Measurements from ENCODE around the gene TMEM140.
"Not testable (repeated sequence)": the region's sequence is repeated elsewhere in the genome, so short reads cannot be mapped to it uniquely, and the experiment has no call there.

Gene TMEM140

GRCh38 chr7:135169141-135169963 is 21.5 kb downstream of the TMEM140 start:
- peak overlapping the region; percentile 97 for H3K27ac ChIP-seq
- peak; percentile 56 for TF ChIP-seq CTCF (conservative IDR thresholded peaks at IDR 0.05)

GRCh38 chr7:135169964-135170273 is 22.0 kb downstream of the TMEM140 start:
- H3K27ac ChIP-seq, result peak overlapping the region; percentile 97
- no peak for TF ChIP-seq CTCF (conservative IDR thresholded peaks at IDR 0.05)

GRCh38 chr7:135170274-135170997 is 22.6 kb downstream of the TMEM140 start, which contains the start of gene CYREN:
Gene CYREN (minus strand): TSS chr7:135170707. CDS start chr7:135168922, 1,785 bp downstream.
- peak; percentile 93 for TF ChIP-seq CTCF (conservative IDR thresholded peaks at IDR 0.05)
- peak within 1 kb of the TSS; percentile 97 for H3K27ac ChIP-seq

GRCh38 chr7:135170998-135171481 is 23.2 kb downstream of the TMEM140 start:
- TF ChIP-seq CTCF (conservative IDR thresholded peaks at IDR 0.05), result peak; percentile 54
- H3K27ac ChIP-seq, result peak overlapping the region; percentile 97

GRCh38 chr7:135171581-135172291 is 23.9 kb downstream of the TMEM140 start:
- H3K27ac ChIP-seq, result peak overlapping the region; percentile 97; the same call in 1 of the 2 replicates

GRCh38 chr7:135173916-135174315 is 26.0 kb downstream of the TMEM140 start:
- H3K27ac ChIP-seq, result not testable (repeated sequence)

GRCh38 chr7:135174941-135175340 is 27.1 kb downstream of the TMEM140 start:
- no peak overlapping the region for H3K27ac ChIP-seq
- TF ChIP-seq CTCF (conservative IDR thresholded peaks at IDR 0.05), result no peak

- no peak for TF ChIP-seq CTCF (conservative IDR thresholded peaks at IDR 0.05)
- no peak overlapping the region for H3K27ac ChIP-seq
These were observed 28.1 kb downstream of the TMEM140 start for GRCh38 chr7:135175931-135176330.
